ENCODE data around the gene DLST. TPM values are rescaled to one million over a fixed set of nuclear protein-coding genes. Genes with fewer than 3 reads are reported as not detected.
A peak's percentile ranks its signal among the peaks of the same experiment; 100 is the strongest.

DLST gene
- total RNA-seq: 10 to 100 TPM; 80.9 to 91.6 (median 83.5) TPM

DNA sequence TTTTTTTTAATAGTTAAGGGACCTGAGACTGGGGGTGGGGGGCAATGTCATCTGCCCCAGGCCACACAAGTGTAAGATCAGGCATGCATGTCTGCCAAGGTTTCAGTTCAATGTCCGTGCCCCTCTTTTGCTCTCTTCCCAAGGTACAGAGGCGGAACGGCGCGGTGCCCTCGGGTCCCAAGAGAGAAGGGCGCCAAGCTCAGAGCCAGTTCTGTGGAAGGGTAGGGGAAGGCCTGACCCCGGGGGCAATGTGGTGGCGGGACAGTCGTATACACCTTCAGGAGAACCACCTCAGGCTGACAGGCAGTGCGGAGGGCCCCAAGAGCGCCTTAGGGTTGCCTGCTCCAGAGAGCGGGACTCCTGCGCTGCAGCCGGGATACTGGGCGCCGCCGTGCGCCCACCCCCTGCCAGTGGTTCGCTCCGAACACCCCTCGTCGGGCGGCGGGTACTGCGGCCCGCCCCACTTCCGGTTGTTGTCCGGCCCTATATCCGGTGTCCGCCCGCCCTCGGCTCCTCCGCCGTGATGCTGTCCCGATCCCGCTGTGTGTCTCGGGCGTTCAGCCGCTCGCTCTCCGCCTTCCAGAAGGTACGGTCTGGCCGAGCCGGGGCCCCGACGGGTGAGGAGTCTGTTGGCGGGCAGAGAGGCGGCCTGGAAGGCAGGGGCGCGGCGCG lies at the start of gene DLST:
TSS of gene DLST (plus strand) at position 486 of the 672 bp plus-strand sequence. CDS start at position 524, 38 bp downstream.
- peak within 1 kb of the TSS; percentile 70 to 96 (median 94) for H3K27ac ChIP-seq
- intact Hi-C loops (cut with DNase I): no loop called here
- 0% methylated on average over 10 to 12 of the region's 53 CpGs for WGBS, 2 donors
- peak within 1 kb of the TSS; percentile 81 to 92 (median 91) for H3K4me3 ChIP-seq (replicated peaks in 1 of 3)
- no peaks in the 10 kb centered on the region for H3K9me3 ChIP-seq
- H3K36me3 ChIP-seq: peaks cover 0 to 3% of the 10 kb centered on the region in 2 donors
- no peaks in the 10 kb centered on the region for H3K27me3 ChIP-seq
- peak; percentile 20 to 88 for TF ChIP-seq POLR2A (IDR thresholded peaks at IDR 0.05)
- TF ChIP-seq, protein P1, sequence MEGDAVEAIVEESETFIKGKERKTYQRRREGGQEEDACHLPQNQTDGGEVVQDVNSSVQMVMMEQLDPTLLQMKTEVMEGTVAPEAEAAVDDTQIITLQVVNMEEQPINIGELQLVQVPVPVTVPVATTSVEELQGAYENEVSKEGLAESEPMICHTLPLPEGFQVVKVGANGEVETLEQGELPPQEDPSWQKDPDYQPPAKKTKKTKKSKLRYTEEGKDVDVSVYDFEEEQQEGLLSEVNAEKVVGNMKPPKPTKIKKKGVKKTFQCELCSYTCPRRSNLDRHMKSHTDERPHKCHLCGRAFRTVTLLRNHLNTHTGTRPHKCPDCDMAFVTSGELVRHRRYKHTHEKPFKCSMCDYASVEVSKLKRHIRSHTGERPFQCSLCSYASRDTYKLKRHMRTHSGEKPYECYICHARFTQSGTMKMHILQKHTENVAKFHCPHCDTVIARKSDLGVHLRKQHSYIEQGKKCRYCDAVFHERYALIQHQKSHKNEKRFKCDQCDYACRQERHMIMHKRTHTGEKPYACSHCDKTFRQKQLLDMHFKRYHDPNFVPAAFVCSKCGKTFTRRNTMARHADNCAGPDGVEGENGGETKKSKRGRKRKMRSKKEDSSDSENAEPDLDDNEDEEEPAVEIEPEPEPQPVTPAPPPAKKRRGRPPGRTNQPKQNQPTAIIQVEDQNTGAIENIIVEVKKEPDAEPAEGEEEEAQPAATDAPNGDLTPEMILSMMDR (IDR thresholded peaks at IDR 0.05): no peak
- peak; percentile 85 to 87 for DNase-seq
- peaks cover 33 to 40% of the 10 kb centered on the region in 2 donors for H3K4me1 ChIP-seq

GRCh38 chr14:74832849-74833248 lies 48.9 kb upstream of the DLST start:
- no peak for DNase-seq
- H3K9me3 ChIP-seq: no peaks in the 10 kb centered on the region
- H3K27me3 ChIP-seq: no peaks in the 10 kb centered on the region
- WGBS, 2 donors: 95 to 99% methylated on average over 4 of the region's 4 CpGs
- peaks cover 0 to 14% of the 10 kb centered on the region in 2 donors for H3K4me1 ChIP-seq
- intact Hi-C loops (cut with DNase I): no loop called here
- H3K36me3 ChIP-seq: peaks cover 2 to 7% of the 10 kb centered on the region in 2 donors
- TF ChIP-seq, protein P1 (IDR thresholded peaks at IDR 0.05): no peak
- no peak for TF ChIP-seq POLR2A (IDR thresholded peaks at IDR 0.05)
- H3K27ac ChIP-seq: no peak overlapping the region
- no peak overlapping the region for H3K4me3 ChIP-seq (replicated peaks in 1 of 3)

DNA sequence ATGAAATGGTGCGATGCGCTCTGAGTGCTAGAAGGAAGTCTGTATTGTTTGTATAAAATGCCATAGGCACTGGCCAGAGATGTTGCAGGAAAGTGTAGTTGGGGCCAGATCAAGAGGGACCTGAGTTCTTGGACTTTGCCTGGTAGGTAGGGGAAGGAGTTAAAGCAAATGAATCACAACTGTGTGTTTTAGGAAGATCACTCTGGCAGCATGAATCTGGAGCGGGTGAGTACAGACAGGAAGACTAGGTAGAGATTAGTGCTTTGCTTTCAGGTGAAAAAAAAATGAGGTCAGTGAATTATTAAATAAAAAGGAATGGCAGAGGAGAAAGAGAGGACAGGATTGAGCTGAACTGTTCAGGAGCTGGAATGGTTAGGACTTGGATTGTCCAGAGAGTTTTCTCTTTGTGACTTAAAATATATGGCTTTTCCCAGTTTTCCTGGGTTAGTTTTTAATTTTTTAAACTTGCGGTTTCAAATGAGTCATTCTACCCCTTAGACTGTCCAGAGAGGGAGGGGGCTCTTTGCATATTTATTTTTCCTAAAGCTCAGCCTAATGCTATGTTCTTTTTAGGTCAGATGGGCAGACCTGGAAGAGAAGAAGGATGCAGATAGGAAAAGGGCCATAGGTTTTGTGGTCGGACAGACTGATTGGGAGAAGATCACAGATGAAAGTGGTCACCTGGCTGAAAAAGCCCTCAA lies 46.9 kb upstream of the DLST start:
- Histone ChIP-seq H3K4me1 (peaks cover 0 to 20% of the 10 kb centered on the region in 2 donors), H3K4me3 (replicated peaks in 1 of 3) (no peak overlapping the region), H3K9me3 (no peaks in the 10 kb centered on the region), H3K36me3 (peaks cover 0 to 2% of the 10 kb centered on the region in 2 donors), H3K27ac (no peak overlapping the region), H3K27me3 (no peaks in the 10 kb centered on the region)
- intact Hi-C loops (cut with DNase I): no loop called here
- TF ChIP-seq POLR2A (IDR thresholded peaks at IDR 0.05): no peak
- TF ChIP-seq, protein P1 (IDR thresholded peaks at IDR 0.05): no peak
- WGBS, 2 donors: 90 to 95% methylated on average over 4 of the region's 5 CpGs
- DNase-seq: no peak

DNA sequence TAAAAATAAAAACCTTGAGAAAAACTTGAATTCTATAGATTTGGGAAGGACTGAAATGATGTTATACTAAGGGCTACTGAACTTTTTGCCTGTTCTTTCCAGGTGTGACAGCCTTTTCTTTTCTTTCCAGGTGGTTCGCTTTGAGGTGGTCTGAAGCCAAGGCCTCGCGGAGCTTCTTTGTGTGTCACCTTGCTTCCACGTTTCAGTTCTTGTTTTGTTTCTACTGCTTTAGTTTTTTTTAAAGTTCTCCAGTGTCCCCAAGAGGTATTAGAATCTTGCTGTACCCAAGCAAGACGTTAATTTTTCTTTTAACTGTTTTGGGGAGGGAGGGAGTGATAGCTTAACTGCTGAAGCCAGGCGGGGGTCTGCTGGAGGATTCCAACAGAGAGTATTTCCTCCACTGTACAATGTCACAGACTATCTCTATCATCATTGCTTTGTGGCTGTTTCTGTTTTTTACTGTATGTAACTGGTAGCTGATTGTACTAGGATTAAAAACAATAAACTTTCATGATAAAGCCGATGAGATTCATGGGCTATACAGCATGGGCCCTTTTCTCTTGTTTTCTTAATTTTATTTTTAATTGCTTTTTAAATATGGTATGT lies 46.0 kb upstream of the DLST start:
- Histone ChIP-seq H3K4me1 (peaks cover 0 to 20% of the 10 kb centered on the region in 2 donors), H3K4me3 (replicated peaks in 1 of 3) (no peak overlapping the region), H3K27me3 (no peaks in the 10 kb centered on the region), H3K36me3 (peaks cover 0 to 4% of the 10 kb centered on the region in 2 donors), H3K9me3 (no peaks in the 10 kb centered on the region), H3K27ac (peak overlapping the region in 1 of 3 donors; percentile 46)
- DNase-seq: no peak
- TF ChIP-seq, protein P1 (IDR thresholded peaks at IDR 0.05): no peak
- no peak for TF ChIP-seq POLR2A (IDR thresholded peaks at IDR 0.05)
- WGBS, 2 donors: 67 to 73% methylated on average over 7 of the region's 7 CpGs
- intact Hi-C loops (cut with DNase I): no loop called here
